Measurements from ENCODE around the gene JMJD4.

GRCh38 chr1:227768640-227769039 is 33.5 kb upstream of the JMJD4 start:
- TF ChIP-seq POLR2A (IDR thresholded peaks at IDR 0.05; ENCODE audit: borderline replicate concordance, extremely low read depth, insufficient read depth, insufficient read length) (no peak), CTCF (IDR thresholded peaks at IDR 0.05 in 2 of 3, conservative IDR thresholded peaks at IDR 0.05 in 1 of 3; ENCODE audit: borderline replicate concordance in 1 of 3, insufficient read depth in 1 of 3, low read depth in 2 of 3, low read length in 2 of 3) (no peak), EZH2 (IDR thresholded peaks at IDR 0.05) (no peak), ATF3 (IDR thresholded peaks at IDR 0.05) (no peak), ZNF274 (IDR thresholded peaks at IDR 0.05; ENCODE audit: low read depth, low read length) (no peak), JUND (IDR thresholded peaks at IDR 0.05) (no peak), FOSL1 (IDR thresholded peaks at IDR 0.05; ENCODE audit: low read depth) (no peak), POLR2AphosphoS5 (IDR thresholded peaks at IDR 0.05; ENCODE audit: low read depth, low read length) (no peak), SIN3A (IDR thresholded peaks at IDR 0.05; ENCODE audit: low read depth) (no peak), EGR1 (IDR thresholded peaks at IDR 0.05; ENCODE audit: low read depth) (no peak), EZH2phosphoT487 (IDR thresholded peaks at IDR 0.05; ENCODE audit: borderline replicate concordance) (no peak), ELF1 (IDR thresholded peaks at IDR 0.05; ENCODE audit: borderline replicate concordance, low read depth) (no peak), SRF (IDR thresholded peaks at IDR 0.05; ENCODE audit: low read depth) (no peak)
